Measurements from ENCODE around the gene AQP5.

Gene AQP5

DNA sequence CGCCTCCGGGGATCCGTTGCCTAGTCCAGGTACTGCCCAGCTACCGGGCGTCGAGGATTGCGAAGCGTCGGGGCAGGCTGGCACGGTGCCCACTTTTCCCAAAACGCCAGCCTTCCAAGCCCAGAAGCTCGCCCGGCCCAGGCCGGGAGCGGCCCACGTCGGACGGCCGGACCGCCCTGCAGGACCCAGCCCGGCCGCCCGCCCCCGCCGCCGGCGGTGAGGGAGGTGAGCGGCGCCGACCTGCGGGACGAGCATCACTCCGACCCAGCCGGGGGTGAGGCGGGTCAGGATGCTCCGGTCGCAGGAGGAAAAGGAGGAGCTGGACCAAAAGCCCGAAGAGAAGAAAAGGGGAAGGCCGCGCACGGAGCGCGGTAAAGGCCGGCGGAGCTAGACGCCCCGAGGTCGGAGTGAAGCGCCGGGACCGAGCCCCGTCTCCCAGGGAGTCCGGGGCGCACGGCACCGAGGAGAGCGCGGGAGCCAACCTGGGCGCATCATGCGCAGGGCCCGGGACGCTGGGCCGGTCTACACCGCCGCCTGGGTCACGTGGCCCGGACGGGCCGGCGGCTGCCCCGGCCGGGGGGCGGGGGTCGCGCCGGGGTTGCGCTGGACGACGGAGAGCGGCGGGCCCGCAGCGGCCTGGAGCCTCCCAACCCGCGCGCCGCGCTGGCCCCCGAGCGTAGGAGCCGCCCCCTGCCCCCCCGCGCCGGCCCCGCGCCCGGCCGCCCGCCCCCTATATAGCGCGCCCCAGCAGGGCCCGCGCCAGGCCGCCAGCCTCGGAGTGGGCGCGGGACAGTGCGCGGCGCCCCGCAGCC is at the start of gene AQP5:
AQP5 (plus strand) TSS at position 762 of the 812 bp plus-strand sequence. CDS start 146 bp downstream, outside the sequence.
- DNase-seq, result no peak

- no peak for DNase-seq
Measured at GRCh38 chr12:49912345-49913255, 49.1 kb upstream of the AQP5 start.

GRCh38 chr12:49916129-49916919 is 45.3 kb upstream of the AQP5 start:
- DNase-seq, result no peak

DNA sequence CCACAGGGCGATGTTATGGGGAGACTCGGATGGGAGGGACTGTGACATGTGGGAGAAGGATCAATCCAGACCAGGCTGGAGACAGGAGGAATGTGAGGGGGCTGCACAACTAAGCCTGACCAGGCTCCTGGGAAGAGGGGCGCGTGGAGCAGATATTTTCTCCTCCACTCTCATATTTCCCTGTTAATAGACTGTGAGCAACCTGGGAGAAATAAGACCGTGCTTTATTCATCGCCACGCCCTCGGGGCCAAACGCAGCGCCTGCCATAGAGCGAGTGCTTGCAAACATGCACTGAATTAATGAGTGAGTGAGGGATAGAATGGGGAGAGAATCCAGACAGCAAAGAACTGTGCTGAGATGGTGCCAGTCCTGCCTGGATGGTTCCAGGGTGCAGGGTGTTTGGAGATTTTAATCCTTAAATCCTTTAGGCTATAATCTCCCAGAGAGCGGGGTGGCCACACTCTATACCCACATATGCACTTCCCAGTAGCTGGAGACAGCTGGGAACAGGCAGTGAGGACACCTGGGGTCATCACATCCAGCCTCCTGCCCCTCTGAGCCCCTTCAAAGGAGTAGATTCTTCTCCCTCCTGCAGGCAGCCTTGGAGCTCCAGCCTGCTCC is 44.4 kb upstream of the AQP5 start:
- DNase-seq, result no peak

DNA sequence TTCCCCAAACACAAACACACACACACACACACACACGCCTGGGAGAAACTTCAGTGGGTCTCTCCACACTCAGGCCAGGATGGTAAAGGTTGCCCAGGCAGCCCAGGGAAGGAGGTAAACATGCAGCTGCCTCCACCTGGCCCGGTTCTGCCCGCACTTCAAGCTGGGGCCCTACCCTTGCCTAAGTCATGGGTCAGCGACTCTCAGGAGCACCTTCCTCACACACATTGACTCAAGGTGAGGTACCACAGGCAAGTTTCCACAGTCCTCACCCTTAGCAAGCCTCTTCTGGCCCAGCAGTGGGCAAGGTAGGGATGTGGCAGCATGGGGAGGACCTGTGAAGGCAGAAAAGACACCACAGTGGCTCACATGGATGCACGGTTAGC is 43.9 kb upstream of the AQP5 start:
- DNase-seq, result no peak

DNA sequence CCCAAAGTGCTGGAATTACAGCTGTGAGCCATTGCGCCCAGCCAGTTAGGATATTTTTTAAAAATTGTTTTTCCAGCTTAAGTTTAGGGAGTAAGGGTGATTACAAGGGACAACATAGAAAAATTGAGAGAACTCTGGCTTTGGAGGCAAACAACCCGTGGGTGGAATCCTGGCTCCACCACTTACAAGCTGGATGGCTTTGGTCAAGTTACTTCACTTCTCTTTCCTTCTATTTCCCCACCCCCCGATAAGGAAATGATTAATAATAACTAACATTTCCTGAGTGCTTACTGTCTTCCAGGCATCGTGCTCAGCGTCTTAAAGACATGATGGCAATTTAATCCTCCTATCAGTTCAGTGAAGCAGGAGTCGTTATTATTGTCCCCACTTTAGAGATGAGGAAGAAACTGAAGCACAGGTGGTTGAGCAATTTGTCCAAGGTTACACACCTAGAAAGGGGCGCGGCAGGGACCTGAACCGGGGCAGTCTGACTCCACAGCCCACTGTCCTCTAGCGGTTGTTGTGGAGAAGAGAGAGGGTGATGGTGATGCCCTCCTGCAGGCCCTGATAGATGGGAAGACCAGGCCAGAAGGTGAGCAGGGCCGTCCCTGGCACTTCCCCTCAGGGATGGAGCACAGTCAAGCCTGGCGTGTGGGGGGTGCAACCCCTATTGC is 41.3 kb upstream of the AQP5 start:
- DNase-seq, result no peak

DNA sequence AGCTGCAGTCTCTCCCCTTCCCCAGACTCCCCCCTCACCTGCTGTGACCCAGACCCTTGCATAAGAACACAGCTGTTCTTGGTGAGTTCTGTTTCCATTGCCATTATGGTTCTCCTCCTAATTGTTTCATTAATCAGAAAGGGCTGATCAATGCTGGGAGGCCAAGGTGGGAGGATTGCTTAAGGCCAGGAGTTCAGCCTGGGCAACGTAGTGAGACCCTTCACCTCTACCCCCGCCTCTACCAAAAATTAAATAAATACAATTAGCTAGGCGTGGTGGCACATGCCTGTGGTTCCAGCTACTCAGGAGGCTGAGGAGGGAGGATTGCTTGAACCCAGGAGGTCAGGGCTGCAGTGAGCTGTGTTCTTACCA is 40.8 kb upstream of the AQP5 start:
- DNase-seq, result no peak

- DNase-seq, result no peak
Measured at GRCh38 chr12:49921299-49921698, 40.4 kb upstream of the AQP5 start.

GRCh38 chr12:49921936-49922335 is 39.7 kb upstream of the AQP5 start:
- no peak for DNase-seq

DNA sequence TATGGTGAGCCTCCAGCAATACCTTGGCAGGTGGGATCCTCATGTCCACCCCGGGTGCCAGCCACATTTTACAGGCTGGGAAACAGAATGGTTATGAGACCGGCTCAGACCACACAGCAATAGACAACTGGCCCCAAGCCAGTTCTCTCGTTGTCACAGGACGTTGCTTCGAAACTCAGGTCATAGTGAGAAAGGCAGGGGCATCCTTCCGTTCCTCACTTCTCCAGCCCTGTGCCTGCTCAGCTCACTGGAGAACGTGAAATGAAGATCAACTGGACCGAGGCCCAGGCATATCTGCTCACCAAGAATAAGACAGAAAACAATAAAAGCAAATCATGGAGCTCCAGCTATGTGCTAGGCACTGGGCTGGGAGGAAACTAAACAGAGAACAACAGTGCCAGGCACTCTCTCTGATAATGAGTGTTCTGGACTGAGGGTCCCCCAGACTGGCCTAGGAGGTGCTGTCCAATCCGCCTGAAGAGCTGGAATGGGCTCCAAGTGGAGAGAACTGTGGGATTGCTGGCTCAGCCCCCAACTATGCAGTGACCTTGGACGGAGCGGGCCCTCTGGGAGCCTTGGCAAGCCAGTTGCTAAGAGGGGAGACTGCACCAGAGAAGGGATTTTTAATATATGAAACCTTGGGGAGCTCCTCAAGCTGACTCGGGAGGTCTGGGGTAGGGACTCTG is 39.2 kb upstream of the AQP5 start:
- no peak for DNase-seq

GRCh38 chr12:49923035-49923644 is 38.5 kb upstream of the AQP5 start:
- DNase-seq, result no peak

DNA sequence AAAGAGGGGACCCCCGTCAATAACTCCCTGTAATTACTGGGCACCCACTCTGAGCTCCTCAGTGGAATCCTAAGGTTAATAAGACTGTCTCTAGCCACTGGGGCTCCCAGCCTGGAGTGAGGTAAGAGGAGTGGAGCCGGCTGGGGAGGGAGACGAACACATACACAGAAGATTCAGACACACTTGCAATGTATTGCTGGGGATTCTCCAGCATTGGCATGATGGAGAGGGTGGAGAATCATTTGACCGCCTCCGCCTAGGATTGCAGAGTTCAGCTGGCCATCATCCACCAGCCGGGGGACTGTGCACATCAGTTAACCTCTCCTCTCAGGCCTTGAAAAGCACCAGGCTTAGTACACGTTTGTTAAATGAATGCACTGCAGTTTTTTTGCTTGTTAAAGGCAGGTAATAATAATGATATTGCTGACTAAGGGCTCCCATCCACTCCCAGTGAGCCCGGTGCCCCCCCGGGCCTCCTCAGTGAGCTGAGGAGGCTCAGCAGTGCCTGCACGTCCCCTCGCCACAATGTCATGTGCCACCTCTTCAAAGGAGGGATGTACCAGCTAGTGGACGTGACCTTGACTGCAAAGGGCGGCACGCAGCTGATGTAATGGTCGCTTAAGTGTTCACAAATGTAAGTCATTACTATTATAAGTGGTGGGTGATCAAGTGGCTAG is 37.7 kb upstream of the AQP5 start:
- no peak for DNase-seq

DNA sequence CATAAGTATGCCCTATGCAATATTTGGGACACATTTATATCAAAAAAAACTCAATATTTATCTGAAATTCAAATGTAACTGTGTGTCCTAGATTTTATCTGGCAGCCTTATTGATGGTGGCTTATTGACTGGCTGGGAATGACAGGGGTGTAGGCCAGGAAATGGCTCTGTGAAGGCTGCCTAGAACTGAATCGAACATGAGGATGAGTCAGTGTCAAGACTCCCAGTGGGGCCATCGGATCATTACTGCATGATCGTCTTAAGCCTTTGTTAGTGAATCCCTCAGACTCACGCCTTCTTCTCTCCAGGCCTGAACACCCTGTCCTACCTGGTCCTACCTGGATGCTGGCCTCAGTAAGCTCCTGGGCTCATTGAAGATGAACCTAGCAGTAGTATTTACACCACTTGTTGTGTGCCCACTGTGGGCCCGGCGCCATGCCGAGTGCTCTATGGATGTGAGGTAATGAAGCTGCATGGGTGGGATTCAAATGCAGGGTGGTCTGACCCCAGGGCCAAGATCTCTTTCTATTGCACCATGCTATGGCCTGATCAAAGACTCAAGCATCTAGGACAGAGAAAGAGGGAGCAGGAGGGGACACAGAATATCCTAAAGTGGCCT is 36.9 kb upstream of the AQP5 start:
- no peak for DNase-seq

DNA sequence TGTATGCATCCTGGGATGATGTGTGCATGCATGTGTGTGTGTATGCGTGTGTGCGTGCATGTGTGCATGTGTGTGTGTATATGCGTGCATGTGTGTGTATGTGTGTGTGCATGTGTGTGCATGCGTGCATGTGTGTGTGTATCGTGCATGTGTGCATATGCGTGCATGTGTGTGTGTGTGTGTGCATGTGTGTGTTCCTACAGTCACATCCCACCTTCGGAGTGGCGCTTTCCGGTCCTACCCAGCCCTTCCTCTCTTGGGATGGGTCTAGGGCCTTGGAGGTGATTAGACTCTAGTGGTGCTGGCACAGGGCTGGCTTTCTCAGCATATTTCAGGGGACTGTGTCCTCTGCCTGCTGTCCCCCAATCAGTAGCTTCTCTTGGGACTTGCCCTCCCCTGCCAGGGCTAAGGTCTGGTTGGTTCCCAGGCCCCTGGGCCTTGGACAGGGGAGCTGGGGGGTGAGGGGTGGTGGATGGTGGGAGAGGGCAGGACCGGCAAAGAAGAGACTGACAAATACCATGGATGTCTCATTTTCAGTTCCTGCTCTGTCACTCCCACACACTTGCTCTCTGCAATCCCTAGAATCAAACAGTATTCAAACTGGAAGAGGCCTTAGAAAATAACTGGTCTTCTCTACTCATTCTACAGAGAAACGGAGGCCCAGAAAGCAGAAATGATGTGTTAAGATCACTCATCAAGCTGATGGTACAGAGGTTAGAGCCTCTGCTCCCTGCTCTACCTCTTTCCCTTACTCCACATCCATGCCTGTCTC is 36.1 kb upstream of the AQP5 start:
- no peak for DNase-seq

DNA sequence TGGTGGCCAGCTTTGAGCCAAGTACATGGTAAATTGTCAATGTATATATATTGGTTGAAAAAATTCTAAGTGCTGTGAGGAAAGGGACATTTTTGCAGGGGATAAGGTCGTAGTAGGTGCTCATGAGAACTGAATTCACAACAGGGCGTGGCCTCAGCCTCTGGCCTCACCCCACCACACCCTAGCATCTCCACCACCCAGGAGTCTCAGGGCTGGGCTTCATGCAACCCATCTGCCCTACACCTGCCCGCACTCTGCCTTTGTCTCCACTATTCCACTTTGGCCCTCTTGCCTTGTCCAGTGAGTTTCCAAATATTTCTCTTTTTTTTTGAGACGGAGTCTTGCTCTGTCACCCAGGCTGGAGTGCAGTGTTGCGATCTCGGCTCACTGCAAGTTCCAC is 33.2 kb upstream of the AQP5 start:
- DNase-seq, result no peak

GRCh38 chr12:49929581-49929980 is 32.1 kb upstream of the AQP5 start:
- DNase-seq, result no peak

DNA sequence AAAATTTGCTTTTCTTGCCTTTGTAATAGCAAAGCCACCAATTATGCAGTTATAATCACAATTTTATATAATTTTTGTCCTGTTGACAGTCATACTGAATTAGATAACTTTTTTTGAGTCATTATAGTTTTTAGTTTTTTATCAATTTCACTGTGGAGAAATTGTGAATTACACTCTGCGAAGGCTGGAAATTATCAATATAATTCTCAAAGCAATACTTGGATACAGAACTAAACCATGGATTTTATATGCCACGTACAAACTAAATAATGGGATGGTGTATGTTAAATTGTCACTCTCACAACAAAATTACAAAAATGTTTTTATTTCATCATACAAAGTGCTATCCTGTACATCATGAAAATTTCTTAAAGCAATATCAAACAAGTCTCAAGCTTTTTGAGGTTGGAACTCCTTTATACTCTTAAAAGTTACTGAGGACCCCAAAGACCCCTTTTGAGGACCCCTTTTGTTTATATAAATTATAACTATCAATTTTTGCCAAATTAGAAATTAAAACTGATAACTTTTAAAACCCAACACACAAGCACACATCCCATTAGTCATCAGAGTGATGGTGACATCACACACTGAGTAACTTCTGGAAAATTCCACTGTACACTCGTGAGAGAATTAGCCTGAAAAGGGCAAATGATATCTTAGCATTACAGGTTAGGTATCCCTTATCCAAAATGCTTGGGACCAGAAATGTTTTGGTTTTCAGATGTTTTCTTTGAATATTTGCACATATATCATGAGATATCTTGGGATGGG is 31.0 kb upstream of the AQP5 start:
- no peak for DNase-seq

DNA sequence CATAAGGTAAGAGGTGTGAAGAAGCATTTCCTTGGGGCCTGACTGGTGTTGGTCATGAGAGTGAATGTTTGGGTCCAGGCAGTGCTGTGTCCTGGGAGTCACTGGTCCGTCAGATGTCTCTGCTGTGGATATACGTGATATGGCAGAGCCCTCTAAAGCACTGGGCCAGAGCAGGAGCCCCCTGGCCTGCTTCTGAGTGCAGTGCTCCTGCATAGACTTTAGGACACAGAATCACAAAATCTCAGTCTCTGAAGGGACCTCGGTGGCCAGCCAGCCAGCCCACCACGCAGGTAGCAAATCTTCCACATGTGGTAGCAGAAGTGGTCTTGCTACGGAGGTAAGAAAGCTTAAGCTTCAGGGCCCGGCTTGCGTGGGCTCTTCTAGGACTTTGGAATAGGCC is 29.6 kb upstream of the AQP5 start:
- DNase-seq, result no peak
